ENCODE results near the gene FAM163A.

DNA sequence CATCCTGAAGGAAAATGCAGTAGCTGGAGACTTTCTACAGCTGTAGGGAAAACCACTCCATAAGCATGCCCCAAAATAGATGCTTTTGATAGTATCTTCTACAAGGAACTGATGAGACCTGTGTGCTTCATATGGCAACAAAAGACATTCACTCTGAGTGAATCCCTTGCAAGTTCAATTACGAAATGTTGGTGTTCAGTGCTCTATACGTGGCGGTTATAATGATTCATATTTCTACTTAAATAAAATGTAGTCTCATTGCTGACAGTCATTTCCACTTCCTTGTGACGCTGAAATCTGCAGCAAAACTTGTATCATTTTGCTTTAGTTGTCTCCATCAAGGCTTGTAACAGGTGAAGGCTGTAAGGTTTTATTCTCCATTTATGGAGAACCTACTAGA lies 113.9 kb downstream of the FAM163A start:
- no peak for TF ChIP-seq CTCF (IDR thresholded peaks at IDR 0.05)
- TF ChIP-seq POLR2A (IDR thresholded peaks at IDR 0.05): no peak

Data from testis (tissue), 2 donors.